Activated naive CD8-positive, alpha-beta T cell treated with anti-CD3 and anti-CD28 coated beads, Interleukin-2, amount 10 ng/mL, durations not matched to agents 7 days and 5 days (primary cell): ENCODE measurements around the gene ILF3. TPM values are rescaled to one million over a fixed set of nuclear protein-coding genes. Genes with fewer than 3 reads are reported as not detected.
"Not testable (repeated sequence)": the region's sequence is repeated elsewhere in the genome, so short reads cannot be mapped to it uniquely, and the experiment has no call there.

ENCODE experiments used
- ATAC-seq: fragments of 150-1000 bp; cut with Tn5 transposase; one replicate; pipeline ENCODE4 v1.10.0; 2021; ENCODE audit warnings: low read depth, moderate library complexity
- POLR2A ChIA-PET: fragments of 350-600 bp; sonication (Branson Sonifier 250); formaldehyde crosslinking; loops from one replicate; lab custom pipeline; 2021; ENCODE audit warnings: antibody characterized with exemption; lab: Charles Lee
- DNase-seq: peaks from one replicate; pipeline ENCODE4 v3.0.0; 2021
- H3K27ac Mint-ChIP-seq: one replicate; pipeline ENCODE4 v1.8.0; 2022; ENCODE audit warnings: mild to moderate bottlenecking, mixed read lengths
- H3K27me3 Mint-ChIP-seq: one replicate; pipeline ENCODE4 v1.8.0; 2022; ENCODE audit warnings: mild to moderate bottlenecking, moderate library complexity, mixed read lengths
- H3K36me3 Mint-ChIP-seq: one replicate; pipeline ENCODE4 v1.8.0; 2021; ENCODE audit warnings: mild to moderate bottlenecking, mixed read lengths
- H3K4me1 Mint-ChIP-seq: one replicate; pipeline ENCODE4 v1.8.0; 2021; ENCODE audit warnings: mixed read lengths
- H3K4me3 Mint-ChIP-seq: one replicate; pipeline ENCODE4 v1.8.0; 2022; ENCODE audit warnings: mild to moderate bottlenecking, moderate library complexity, mixed read lengths
- H3K9me3 Mint-ChIP-seq: one replicate; pipeline ENCODE4 v1.8.0; 2021; ENCODE audit warnings: mixed read lengths
- total RNA-seq, 2 experiments: library from RNA; stranded (reverse); gene quantifications; one replicate each; pipeline ENCODE4 v1.2.3, GENCODE V29; 2021

The ILF3 gene
- total RNA-seq, 2 experiments from 2014 or later, result 344 to 354 TPM

GRCh38 chr19:10667867-10668266 is 13.7 kb downstream of the ILF3 start:
- Mint-ChIP-seq H3K27ac (peak overlapping the region; percentile 61), H3K4me1 (peaks cover 18% of the 10 kb centered on the region), H3K4me3 (no peak overlapping the region), H3K27me3 (no peaks in the 10 kb centered on the region), H3K9me3 (no peaks in the 10 kb centered on the region), H3K36me3 (peaks cover 9% of the 10 kb centered on the region)
- POLR2A ChIA-PET, result interaction anchor here (1.0 kb wide), 2 partner anchors 11 to 15 kb away, joined by 3 to 5 read pairs; no protein-coding TSS in a partner anchor
- DNase-seq (no peak), ATAC-seq (peak; percentile 41)

- Mint-ChIP-seq H3K27me3 (no peaks in the 10 kb centered on the region), H3K27ac (no peak overlapping the region), H3K36me3 (peaks cover 13% of the 10 kb centered on the region), H3K9me3 (no peaks in the 10 kb centered on the region), H3K4me1 (peaks cover 16% of the 10 kb centered on the region), H3K4me3 (no peak overlapping the region)
- DNase-seq, result no peak
- POLR2A ChIA-PET, result no interaction called here
- ATAC-seq, result no peak
These were observed 15.1 kb downstream of the ILF3 start for GRCh38 chr19:10669246-10669645.

GRCh38 chr19:10670182-10670581 is 16.0 kb downstream of the ILF3 start:
- no peak for ATAC-seq
- peaks cover 13% of the 10 kb centered on the region for H3K36me3 Mint-ChIP-seq
- no peaks in the 10 kb centered on the region for H3K9me3 Mint-ChIP-seq
- H3K4me1 Mint-ChIP-seq, result peaks cover 16% of the 10 kb centered on the region
- POLR2A ChIA-PET, result no interaction called here
- H3K27me3 Mint-ChIP-seq, result no peaks in the 10 kb centered on the region
- no peak for DNase-seq
- H3K27ac Mint-ChIP-seq, result no peak overlapping the region
- no peak overlapping the region for H3K4me3 Mint-ChIP-seq

- POLR2A ChIA-PET, result interaction anchor here (0.7 kb wide), 1 partner anchor 1682 kb away, joined by 4 read pairs; no protein-coding TSS in a partner anchor
- Mint-ChIP-seq H3K9me3 (no peaks in the 10 kb centered on the region), H3K36me3 (peaks cover 13% of the 10 kb centered on the region), H3K27ac (no peak overlapping the region), H3K27me3 (no peaks in the 10 kb centered on the region), H3K4me3 (no peak overlapping the region), H3K4me1 (peaks cover 14% of the 10 kb centered on the region)
- no peak for DNase-seq
- ATAC-seq, result no peak
These were observed 17.0 kb downstream of the ILF3 start for GRCh38 chr19:10670876-10671804.

- not testable (repeated sequence) for DNase-seq, H3K27me3 Mint-ChIP-seq, H3K4me3 Mint-ChIP-seq, H3K9me3 Mint-ChIP-seq, H3K27ac Mint-ChIP-seq, ATAC-seq
- H3K4me1 Mint-ChIP-seq, result peaks cover 12% of the 10 kb centered on the region
- peaks cover 13% of the 10 kb centered on the region for H3K36me3 Mint-ChIP-seq
- POLR2A ChIA-PET, result interaction anchor here (0.7 kb wide), 1 partner anchor 1681 kb away, joined by 4 read pairs; no protein-coding TSS in a partner anchor
These were observed 17.8 kb downstream of the ILF3 start for GRCh38 chr19:10671922-10672321.

GRCh38 chr19:10675214-10675613 is 21.1 kb downstream of the ILF3 start:
- H3K4me3 Mint-ChIP-seq, H3K4me1 Mint-ChIP-seq, POLR2A ChIA-PET, ATAC-seq, H3K27ac Mint-ChIP-seq, H3K27me3 Mint-ChIP-seq, H3K36me3 Mint-ChIP-seq, H3K9me3 Mint-ChIP-seq, DNase-seq: not testable (repeated sequence)

GRCh38 chr19:10677751-10678150 is 23.6 kb downstream of the ILF3 start:
- DNase-seq (no peak), ATAC-seq (no peak)
- H3K9me3 Mint-ChIP-seq, result no peaks in the 10 kb centered on the region
- H3K36me3 Mint-ChIP-seq, result peaks cover 15% of the 10 kb centered on the region
- H3K4me1 Mint-ChIP-seq, result no peaks in the 10 kb centered on the region
- no peaks in the 10 kb centered on the region for H3K27me3 Mint-ChIP-seq
- H3K27ac Mint-ChIP-seq, result no peak overlapping the region
- no peak overlapping the region for H3K4me3 Mint-ChIP-seq
- POLR2A ChIA-PET, result no interaction called here

- POLR2A ChIA-PET, result interaction anchor here (1.0 kb wide), 1 partner anchor 11 kb away, joined by 5 read pairs; no protein-coding TSS in a partner anchor
These were observed 24.7 kb downstream of the ILF3 start for GRCh38 chr19:10678813-10679212.

GRCh38 chr19:10679743-10680142 is 25.6 kb downstream of the ILF3 start:
- Mint-ChIP-seq H3K4me3 (no peak overlapping the region), H3K9me3 (no peaks in the 10 kb centered on the region), H3K27ac (no peak overlapping the region), H3K27me3 (no peaks in the 10 kb centered on the region), H3K36me3 (peaks cover 16% of the 10 kb centered on the region), H3K4me1 (no peaks in the 10 kb centered on the region)
- DNase-seq (no peak), ATAC-seq (no peak)
- POLR2A ChIA-PET, result interaction anchor here (1.0 kb wide), 1 partner anchor 12 kb away, joined by 5 read pairs; no protein-coding TSS in a partner anchor

More at GRCh38 chr19:10678813-10679212, 24.7 kb downstream of the ILF3 start:
- Mint-ChIP-seq H3K36me3 (peaks cover 12% of the 10 kb centered on the region), H3K4me1 (no peaks in the 10 kb centered on the region), H3K27ac (no peak overlapping the region), H3K9me3 (no peaks in the 10 kb centered on the region), H3K4me3 (no peak overlapping the region), H3K27me3 (no peaks in the 10 kb centered on the region)
- ATAC-seq (no peak), DNase-seq (no peak)

- DNase-seq, result no peak
- no peak for ATAC-seq
- Mint-ChIP-seq H3K27me3 (no peaks in the 10 kb centered on the region), H3K27ac (no peak overlapping the region), H3K9me3 (no peaks in the 10 kb centered on the region), H3K4me1 (no peaks in the 10 kb centered on the region), H3K36me3 (peaks cover 16% of the 10 kb centered on the region), H3K4me3 (no peak overlapping the region)
- POLR2A ChIA-PET, result interaction anchor here (1.5 kb wide), 1 partner anchor 16 kb away, joined by 3 read pairs; no protein-coding TSS in a partner anchor
These were observed 26.5 kb downstream of the ILF3 start for GRCh38 chr19:10680545-10681135.

- no peaks in the 10 kb centered on the region for H3K27me3 Mint-ChIP-seq
- POLR2A ChIA-PET, result interaction anchor here (1.5 kb wide), 1 partner anchor 15 kb away, joined by 3 read pairs; no protein-coding TSS in a partner anchor
- ATAC-seq (no peak), DNase-seq (no peak)
- no peaks in the 10 kb centered on the region for H3K4me1 Mint-ChIP-seq
- no peaks in the 10 kb centered on the region for H3K9me3 Mint-ChIP-seq
- no peak overlapping the region for H3K4me3 Mint-ChIP-seq
- H3K27ac Mint-ChIP-seq, result no peak overlapping the region
- H3K36me3 Mint-ChIP-seq, result peaks cover 17% of the 10 kb centered on the region
These were observed 27.5 kb downstream of the ILF3 start for GRCh38 chr19:10681658-10682057.

- no peak overlapping the region for H3K4me3 Mint-ChIP-seq
- H3K4me1 Mint-ChIP-seq, result no peaks in the 10 kb centered on the region
- ATAC-seq (no peak), DNase-seq (no peak)
- no peaks in the 10 kb centered on the region for H3K27me3 Mint-ChIP-seq
- H3K27ac Mint-ChIP-seq, result no peak overlapping the region
- peaks cover 17% of the 10 kb centered on the region for H3K36me3 Mint-ChIP-seq
- POLR2A ChIA-PET, result interaction anchor here (1.6 kb wide), 1 partner anchor 19 kb away, joined by 4 read pairs; the partner anchor contains the start of gene QTRT1
- H3K9me3 Mint-ChIP-seq, result no peaks in the 10 kb centered on the region
These were observed 28.4 kb downstream of the ILF3 start for GRCh38 chr19:10682397-10683063.

- H3K36me3 Mint-ChIP-seq, result peaks cover 14% of the 10 kb centered on the region
- no peaks in the 10 kb centered on the region for H3K4me1 Mint-ChIP-seq
- no peak for ATAC-seq
- DNase-seq, result no peak
- H3K4me3 Mint-ChIP-seq, result no peak overlapping the region
- H3K27ac Mint-ChIP-seq, result no peak overlapping the region
- no peaks in the 10 kb centered on the region for H3K9me3 Mint-ChIP-seq
- no peaks in the 10 kb centered on the region for H3K27me3 Mint-ChIP-seq
- POLR2A ChIA-PET, result interaction anchor here (1.6 kb wide), 1 partner anchor 19 kb away, joined by 4 read pairs; the partner anchor contains the start of gene QTRT1
These were observed 28.9 kb downstream of the ILF3 start for GRCh38 chr19:10683064-10683426.
